HG03378 (cell line): ENCODE measurements around the gene TRAFD1.

Source experiments
- ATAC-seq: cut with Tn5 transposase; IDR thresholded peaks from one replicate; pipeline ENCODE4 v1.9.1; 2021; ENCODE audit warnings: mild to moderate bottlenecking, moderate library complexity; ENCODE audit not compliant: unreplicated experiment

Gene TRAFD1

GRCh38 chr12:112198120-112198733 lies 72.9 kb downstream of the TRAFD1 start:
- peak; percentile 50 for ATAC-seq

- ATAC-seq, result no peak
Measured at GRCh38 chr12:112199136-112199535, 73.8 kb downstream of the TRAFD1 start.
